ENCODE results near the gene CLEC4E.

DNA sequence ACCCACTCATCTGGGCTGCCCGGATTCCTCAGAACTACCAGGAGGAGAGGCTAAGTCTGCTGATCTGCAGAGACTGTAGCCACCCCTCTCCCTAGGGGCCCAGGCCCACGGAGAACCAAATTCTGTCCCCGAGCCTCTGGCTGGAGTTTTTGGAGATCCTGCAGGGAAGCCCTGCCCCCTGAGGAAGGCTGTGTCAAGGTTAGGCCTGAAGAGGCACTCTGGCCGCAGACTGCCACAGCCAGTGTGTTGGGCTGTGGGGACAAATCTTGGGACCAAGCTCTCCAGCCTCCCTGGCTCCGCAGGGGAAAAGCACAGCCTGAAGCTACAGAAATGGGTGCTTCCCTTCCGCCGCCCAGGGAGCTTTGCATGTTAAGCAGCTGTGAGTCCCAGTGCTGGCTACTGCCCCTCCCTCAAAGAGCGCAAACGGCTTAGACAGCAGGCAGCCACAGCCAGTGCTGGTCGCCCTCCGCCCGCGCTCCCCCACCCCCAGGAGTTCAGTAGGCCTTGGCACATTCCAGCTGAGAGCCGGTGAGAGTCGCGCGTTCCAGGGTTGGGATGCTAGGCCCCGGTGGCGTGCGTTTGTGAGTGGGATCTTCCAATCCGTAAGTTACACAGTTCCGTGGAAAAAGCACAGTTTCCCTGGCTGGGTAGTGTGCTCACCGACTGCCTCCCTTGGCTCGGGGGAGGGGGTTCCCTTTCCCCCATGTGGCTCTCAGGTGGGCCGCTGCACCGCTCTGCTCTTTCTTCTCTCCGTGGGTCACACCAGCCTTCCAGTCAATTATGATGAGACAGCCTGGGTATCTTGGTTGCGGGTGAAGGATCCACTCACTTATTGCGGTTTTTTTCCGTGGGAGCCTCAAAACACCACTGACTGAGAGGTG is 13.2 kb downstream of the CLEC4E start:
- TF ChIP-seq REST (IDR thresholded peaks at IDR 0.05; ENCODE audit: insufficient read depth in 1 of 2, low read depth in 2 of 2, low read length in 2 of 2), result no peak
- no peak for TF ChIP-seq TAF1 (IDR thresholded peaks at IDR 0.05; ENCODE audit: borderline replicate concordance, insufficient read depth, low read length)
